ENCODE measurements around the gene EDRF1. TPM values are rescaled to one million over a fixed set of nuclear protein-coding genes. Genes with fewer than 3 reads are reported as not detected.

EDRF1 gene
- total and polyA plus RNA-seq, 2 of the 13 experiments (the other 11 are each of a cell fraction or from before 2014, with no cell fraction given): 16.9 to 26.7 TPM

DNA sequence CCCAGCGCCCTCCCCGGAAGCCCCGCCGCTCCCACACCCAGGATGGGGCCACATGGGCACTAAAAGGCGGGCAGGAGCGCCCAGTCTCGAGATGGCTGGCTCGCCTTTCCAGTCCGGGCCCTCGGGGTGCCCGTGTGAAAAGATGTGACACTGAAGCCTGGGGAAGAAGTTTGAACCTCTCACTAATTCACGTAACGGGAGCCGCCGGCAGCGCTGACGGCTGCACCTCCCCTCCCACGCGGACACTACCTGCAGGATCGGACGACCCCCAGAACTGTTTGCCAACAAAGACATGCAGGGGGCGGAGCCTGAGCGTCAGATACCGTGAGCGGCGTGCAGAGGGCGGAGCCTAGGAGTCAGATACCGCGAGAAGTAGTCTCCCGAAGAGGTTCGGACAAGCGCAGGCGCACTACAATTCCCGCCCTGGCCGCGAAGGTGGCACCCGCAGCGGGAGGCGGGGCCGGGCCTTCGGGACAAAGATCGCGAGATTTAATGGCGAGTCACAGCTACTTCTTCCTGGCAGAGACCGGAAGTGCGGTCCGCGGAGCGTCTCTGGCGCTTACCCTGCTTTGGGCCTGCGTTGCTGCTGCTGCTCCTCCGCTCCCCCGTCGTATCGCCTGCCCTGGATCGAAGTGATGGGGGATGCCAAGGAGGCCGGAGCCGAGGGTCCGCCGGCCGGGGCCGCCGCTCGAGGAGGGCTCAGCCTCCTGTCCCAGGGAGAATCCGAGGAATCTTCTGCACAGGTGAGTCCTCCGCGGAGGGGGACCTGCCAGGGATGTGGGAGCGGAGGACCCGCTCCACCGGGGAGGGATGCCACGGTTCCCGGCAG lies at the start of gene EDRF1 (continued):
- TF ChIP-seq, protein P1, sequence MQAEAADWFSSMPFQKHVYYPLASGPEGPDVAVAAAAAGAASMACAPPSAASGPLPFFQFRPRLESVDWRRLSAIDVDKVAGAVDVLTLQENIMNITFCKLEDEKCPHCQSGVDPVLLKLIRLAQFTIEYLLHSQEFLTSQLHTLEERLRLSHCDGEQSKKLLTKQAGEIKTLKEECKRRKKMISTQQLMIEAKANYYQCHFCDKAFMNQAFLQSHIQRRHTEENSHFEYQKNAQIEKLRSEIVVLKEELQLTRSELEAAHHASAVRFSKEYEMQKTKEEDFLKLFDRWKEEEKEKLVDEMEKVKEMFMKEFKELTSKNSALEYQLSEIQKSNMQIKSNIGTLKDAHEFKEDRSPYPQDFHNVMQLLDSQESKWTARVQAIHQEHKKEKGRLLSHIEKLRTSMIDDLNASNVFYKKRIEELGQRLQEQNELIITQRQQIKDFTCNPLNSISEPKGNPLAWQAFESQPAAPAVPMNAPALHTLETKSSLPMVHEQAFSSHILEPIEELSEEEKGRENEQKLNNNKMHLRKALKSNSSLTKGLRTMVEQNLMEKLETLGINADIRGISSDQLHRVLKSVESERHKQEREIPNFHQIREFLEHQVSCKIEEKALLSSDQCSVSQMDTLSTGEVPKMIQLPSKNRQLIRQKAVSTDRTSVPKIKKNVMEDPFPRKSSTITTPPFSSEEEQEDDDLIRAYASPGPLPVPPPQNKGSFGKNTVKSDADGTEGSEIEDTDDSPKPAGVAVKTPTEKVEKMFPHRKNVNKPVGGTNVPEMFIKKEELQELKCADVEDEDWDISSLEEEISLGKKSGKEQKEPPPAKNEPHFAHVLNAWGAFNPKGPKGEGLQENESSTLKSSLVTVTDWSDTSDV (CRISPR knock-in tag; IDR thresholded peaks at IDR 0.05): no peak
- TF ChIP-seq PAWR (CRISPR knock-in tag; IDR thresholded peaks at IDR 0.05; ENCODE audit: borderline replicate concordance) (no peak), TSC22D2 (CRISPR knock-in tag; IDR thresholded peaks at IDR 0.05; ENCODE audit: borderline replicate concordance) (peak; percentile 57; the same call in 1 of the 2 replicates), RFX1 (IDR thresholded peaks at IDR 0.05) (no peak), PHF5A (CRISPR knock-in tag; IDR thresholded peaks at IDR 0.05; ENCODE audit: low read depth, unreplicated experiment) (peak; percentile 19), AKAP8 (CRISPR knock-in tag; IDR thresholded peaks at IDR 0.05) (no peak), PCBP1 (IDR thresholded peaks at IDR 0.05; ENCODE audit: borderline replicate concordance, low read depth, low read length) (0 out of 2 replicates have a peak, but pooled peaks have one; percentile 50), ZNF264 (CRISPR knock-in tag; IDR thresholded peaks at IDR 0.05) (peak; percentile 82), REL (CRISPR knock-in tag; conservative IDR thresholded peaks at IDR 0.05) (peak; percentile 72), ZNF331 (CRISPR knock-in tag; IDR thresholded peaks at IDR 0.05) (no peak), ZBTB20 (CRISPR knock-in tag; IDR thresholded peaks at IDR 0.05; ENCODE audit: borderline replicate concordance, low read depth) (peak; percentile 79; the same call in 1 of the 2 replicates), TBX2 (CRISPR knock-in tag; IDR thresholded peaks at IDR 0.05; ENCODE audit: borderline replicate concordance) (peak; percentile 90), ZNF558 (CRISPR knock-in tag; IDR thresholded peaks at IDR 0.05; ENCODE audit: borderline replicate concordance) (no peak; the same call in 1 of the 2 replicates), ZNF501 (CRISPR knock-in tag; IDR thresholded peaks at IDR 0.05) (peak; percentile 88), ZNF841 (CRISPR knock-in tag; IDR thresholded peaks at IDR 0.05; ENCODE audit: borderline replicate concordance) (no peak), HMGA1 (CRISPR knock-in tag; conservative IDR thresholded peaks at IDR 0.05) (no peak), ZFP82 (CRISPR knock-in tag; IDR thresholded peaks at IDR 0.05; ENCODE audit: borderline replicate concordance) (no peak; the same call in 1 of the 2 replicates), ZNF589 (CRISPR knock-in tag; conservative IDR thresholded peaks at IDR 0.05) (peak; percentile 77), FOXP1 (IDR thresholded peaks at IDR 0.05) (no peak), FOXP1 (CRISPR knock-in tag; IDR thresholded peaks at IDR 0.05) (no peak), GABPA (IDR thresholded peaks at IDR 0.05; ENCODE audit: low read depth, low read length) (peak; percentile 83), GABPA (CRISPR knock-in tag; IDR thresholded peaks at IDR 0.05; ENCODE audit: low read depth) (peak; percentile 95), ZKSCAN8 (CRISPR knock-in tag; IDR thresholded peaks at IDR 0.05; ENCODE audit: borderline replicate concordance) (peak; percentile 47; the same call in 1 of the 2 replicates)
- TF ChIP-seq, protein P2, sequence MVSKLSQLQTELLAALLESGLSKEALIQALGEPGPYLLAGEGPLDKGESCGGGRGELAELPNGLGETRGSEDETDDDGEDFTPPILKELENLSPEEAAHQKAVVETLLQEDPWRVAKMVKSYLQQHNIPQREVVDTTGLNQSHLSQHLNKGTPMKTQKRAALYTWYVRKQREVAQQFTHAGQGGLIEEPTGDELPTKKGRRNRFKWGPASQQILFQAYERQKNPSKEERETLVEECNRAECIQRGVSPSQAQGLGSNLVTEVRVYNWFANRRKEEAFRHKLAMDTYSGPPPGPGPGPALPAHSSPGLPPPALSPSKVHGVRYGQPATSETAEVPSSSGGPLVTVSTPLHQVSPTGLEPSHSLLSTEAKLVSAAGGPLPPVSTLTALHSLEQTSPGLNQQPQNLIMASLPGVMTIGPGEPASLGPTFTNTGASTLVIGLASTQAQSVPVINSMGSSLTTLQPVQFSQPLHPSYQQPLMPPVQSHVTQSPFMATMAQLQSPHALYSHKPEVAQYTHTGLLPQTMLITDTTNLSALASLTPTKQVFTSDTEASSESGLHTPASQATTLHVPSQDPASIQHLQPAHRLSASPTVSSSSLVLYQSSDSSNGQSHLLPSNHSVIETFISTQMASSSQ (IDR thresholded peaks at IDR 0.05; ENCODE audit: low read depth): no peak
- TF ChIP-seq, protein P2 (CRISPR knock-in tag; IDR thresholded peaks at IDR 0.05; ENCODE audit: borderline replicate concordance): peak; percentile 72; the same call in 1 of the 2 replicates

Measured in HepG2 (cell line).